Liver (tissue), 9 donors: ENCODE measurements around the gene CHIC2. TPM values are rescaled to one million over a fixed set of nuclear protein-coding genes. Genes with fewer than 3 reads are reported as not detected.

Source experiments
- DNase-seq: peaks from one replicate; pipeline ENCODE4 v3.0.0-alpha.2; 2017; ENCODE audit warnings: low spot score
- H3K27ac ChIP-seq, 2 donors: one replicate each; pipeline ENCODE4 v1.7.0; 2013; ENCODE audit warnings: inconsistent platforms in 2 of 2, low read length in 2 of 2, control low read depth in 1 of 2, low read depth in 1 of 2, mild to moderate bottlenecking in 1 of 2
- H3K27me3 ChIP-seq, 4 donors: one replicate each; pipeline versions ENCODE4 v1.6.1 to v1.7.0; 2013; ENCODE audit warnings: low read length in 3 of 4, inconsistent platforms in 1 of 4, mild to moderate bottlenecking in 1 of 4, moderate library complexity in 1 of 4; ENCODE audit not compliant: control insufficient read depth in 4 of 4, insufficient read depth in 4 of 4
- H3K36me3 ChIP-seq, 4 donors: one replicate each; pipeline versions ENCODE4 v1.6.1 to v1.7.0; 2013; ENCODE audit warnings: low read length in 3 of 4, mild to moderate bottlenecking in 3 of 4, low read depth in 1 of 4, moderate library complexity in 1 of 4; ENCODE audit not compliant: control insufficient read depth in 4 of 4, insufficient read depth in 3 of 4
- H3K4me1 ChIP-seq, 4 donors: one replicate each; pipeline versions ENCODE4 v1.6.1 to v1.7.0; 2013; ENCODE audit warnings: low read length in 3 of 4, mild to moderate bottlenecking in 3 of 4, moderate library complexity in 1 of 4; ENCODE audit not compliant: control insufficient read depth in 4 of 4, insufficient read depth in 4 of 4
- H3K4me3 ChIP-seq, 3 donors: one replicate each; pipeline versions ENCODE4 v1.6.1 to v1.7.0; 2013; ENCODE audit warnings: low read length in 3 of 3, control low read depth in 1 of 3, low read depth in 1 of 3, mild to moderate bottlenecking in 1 of 3
- H3K9ac ChIP-seq, 2 donors: one replicate each; pipeline ENCODE4 v1.7.0; 2013; ENCODE audit warnings: low read length in 2 of 2, mild to moderate bottlenecking in 2 of 2, moderate library complexity in 2 of 2, control low read depth in 1 of 2, low read depth in 1 of 2
- H3K9me3 ChIP-seq, 4 donors: one replicate each; pipeline versions ENCODE4 v1.6.1 to v1.7.0; 2013; ENCODE audit warnings: low read length in 3 of 4; ENCODE audit not compliant: control insufficient read depth in 4 of 4
- ATF3 ChIP-seq: IDR thresholded peaks from 2 replicates; pipeline ENCODE4 v1.6.1; 2016; ENCODE audit warnings: antibody characterized with exemption
- CTCF ChIP-seq: fragments of 150-350 bp; IDR thresholded peaks from 2 replicates; pipeline ENCODE4 v1.5.1; 2017; ENCODE audit warnings: improper control_type of control experiment, low read depth, low read length; ENCODE audit not compliant: missing input control
- EGR1 ChIP-seq, 2 donors: IDR thresholded peaks; 2 replicates each; pipeline ENCODE4 v1.6.1; 2016 to 2018; ENCODE audit warnings: antibody characterized with exemption in 2 of 2, low read depth in 2 of 2
- FOXA1 ChIP-seq: IDR thresholded peaks from 2 replicates; pipeline ENCODE4 v1.6.1; 2016; ENCODE audit warnings: antibody characterized with exemption
- FOXA2 ChIP-seq: IDR thresholded peaks from 2 replicates; pipeline ENCODE4 v1.6.1; 2016; ENCODE audit warnings: antibody characterized with exemption
- GABPA ChIP-seq, 2 donors: IDR thresholded peaks in 1 of 2; conservative IDR thresholded peaks in 1 of 2; 2 replicates each; pipeline ENCODE4 v1.6.1; 2016; ENCODE audit warnings: antibody characterized with exemption in 2 of 2, mild to moderate bottlenecking in 1 of 2, moderate library complexity in 1 of 2
- HNF4A ChIP-seq, 2 donors: conservative IDR thresholded peaks; 2 replicates each; pipeline ENCODE4 v1.6.1; 2016; ENCODE audit warnings: antibody characterized with exemption in 2 of 2, mild to moderate bottlenecking in 2 of 2
- HNF4G ChIP-seq: IDR thresholded peaks from 2 replicates; pipeline ENCODE4 v1.6.1; 2016; ENCODE audit warnings: antibody characterized with exemption
- JUND ChIP-seq, 2 donors: IDR thresholded peaks; 2 replicates each; pipeline ENCODE4 v1.6.1; 2016; ENCODE audit warnings: antibody characterized with exemption in 2 of 2
- MAX ChIP-seq: IDR thresholded peaks from 2 replicates; pipeline ENCODE4 v1.6.1; 2016; ENCODE audit warnings: antibody characterized with exemption
- NR2F2 ChIP-seq: IDR thresholded peaks from 2 replicates; pipeline ENCODE4 v1.6.1; 2016; ENCODE audit warnings: antibody characterized with exemption
- RAD21 ChIP-seq, 2 donors: IDR thresholded peaks; 2 replicates each; pipeline ENCODE4 v1.6.1; 2016; ENCODE audit warnings: antibody characterized with exemption in 2 of 2, mild to moderate bottlenecking in 2 of 2
- REST ChIP-seq: IDR thresholded peaks from 2 replicates; pipeline ENCODE4 v1.6.1; 2016; ENCODE audit warnings: antibody characterized with exemption, mild to moderate bottlenecking
- RXRA ChIP-seq, 2 donors: IDR thresholded peaks; 2 replicates each; pipeline ENCODE4 v1.6.1; 2017 to 2018; ENCODE audit warnings: antibody characterized with exemption in 2 of 2, mild to moderate bottlenecking in 1 of 2
- SP1 ChIP-seq: IDR thresholded peaks from 2 replicates; pipeline ENCODE4 v1.6.1; 2018; ENCODE audit warnings: antibody characterized with exemption, mild to moderate bottlenecking
- TAF1 ChIP-seq: conservative IDR thresholded peaks from 2 replicates; pipeline ENCODE4 v1.6.1; 2016; ENCODE audit warnings: antibody characterized with exemption, mild to moderate bottlenecking
- YY1 ChIP-seq: IDR thresholded peaks from 2 replicates; pipeline ENCODE4 v1.6.1; 2016; ENCODE audit warnings: antibody characterized with exemption, mild to moderate bottlenecking
- ZBTB33 ChIP-seq: IDR thresholded peaks from 2 replicates; pipeline ENCODE4 v1.6.1; 2016; ENCODE audit warnings: antibody characterized with exemption
- WGBS: extraction: QIAGEN DNeasy Blood & Tissue Kit; methylation state at CpG from one replicate; pipeline ENCODE4 v1.1.7; 2013; 5-methylcytosine and 5-hydroxymethylcytosine counted together
- polyA plus RNA-seq, 2 donors: library from polyadenylated mRNA; stranded (reverse) in 1 of 2; unstranded in 1 of 2; fragments of 200-250 nt in 1 of 2; fragments of >200 nt in 1 of 2; fragmentation: Nextera tagmentation in 1 of 2; extraction: Ambion mirVana in 1 of 2; gene quantifications; one replicate each; pipeline versions ENCODE4 v1.2.1 to v1.2.3, GENCODE V29; 2013 to 2015
- total RNA-seq, 2 donors: library from RNA; depleted of rRNA; stranded (reverse); fragments of >200 nt; gene quantifications; one replicate each; pipeline ENCODE4 v1.2.3, GENCODE V29; 2014
- donor health status: healthy.
- donor health status: healthy.
- donor health status: healthy.
- donor health status: healthy.
- donor health status: healthy.

The CHIC2 gene
- total and polyA plus RNA-seq, 4 donors: 9.3 to 26.2 (median 18.4) TPM

GRCh38 chr4:54073271-54073880, 9.0 kb upstream of the CHIC2 start:
- Histone ChIP-seq H3K9ac (no peak overlapping the region), H3K4me1 (no peaks in the 10 kb centered on the region), H3K27me3 (no peaks in the 10 kb centered on the region), H3K4me3 (no peak overlapping the region), H3K9me3 (no peaks in the 10 kb centered on the region), H3K27ac (no peak overlapping the region), H3K36me3 (no peaks in the 10 kb centered on the region)
- no peak for TF ChIP-seq CTCF
- no peak for TF ChIP-seq EGR1 (IDR thresholded peaks at IDR 0.05; ENCODE audit: low read depth in 2 of 2)
- no peak for TF ChIP-seq REST
- no peak for TF ChIP-seq ZBTB33
- no peak for TF ChIP-seq MAX
- no peak for TF ChIP-seq JUND (IDR thresholded peaks at IDR 0.05)
- no peak for TF ChIP-seq SP1
- no peak for TF ChIP-seq HNF4G
- TF ChIP-seq FOXA2: no peak
- TF ChIP-seq GABPA (IDR thresholded peaks at IDR 0.05 in 1 of 2, conservative IDR thresholded peaks at IDR 0.05 in 1 of 2): no peak
- no peak for TF ChIP-seq YY1
- TF ChIP-seq NR2F2: no peak
- TF ChIP-seq ATF3: no peak
- no peak for TF ChIP-seq RAD21 (IDR thresholded peaks at IDR 0.05)
- TF ChIP-seq FOXA1: no peak
- no peak for TF ChIP-seq HNF4A (conservative IDR thresholded peaks at IDR 0.05)
- no peak for TF ChIP-seq TAF1
- no peak for TF ChIP-seq RXRA (IDR thresholded peaks at IDR 0.05)
- 96% methylated on average over 2 of the region's 2 CpGs for WGBS
- DNase-seq: no peak
